Prostate gland (tissue), 2 donors: ENCODE measurements around the gene MYO18B.

Experiments used
- POLR2A ChIP-seq: fragments of 450-650 bp; IDR thresholded peaks from one replicate; pipeline ENCODE4 v1.6.1; 2016; ENCODE audit warnings: antibody characterized with exemption, mild to moderate bottlenecking
- TF ChIP-seq, protein P1 (sequence below), 4 experiments: fragments of 200-600 bp in 2 of 4; fragments of 450-650 bp in 2 of 4; sonication (generic) in 2 of 4; IDR thresholded peaks; 1 replicate in 3 of 4; 2 replicates in 1 of 4; pipeline ENCODE4 v1.5.1; 2016 to 2019; ENCODE audit warnings: antibody characterized with exemption in 4 of 4, mild to moderate bottlenecking in 2 of 4, moderate library complexity in 2 of 4

DNA sequence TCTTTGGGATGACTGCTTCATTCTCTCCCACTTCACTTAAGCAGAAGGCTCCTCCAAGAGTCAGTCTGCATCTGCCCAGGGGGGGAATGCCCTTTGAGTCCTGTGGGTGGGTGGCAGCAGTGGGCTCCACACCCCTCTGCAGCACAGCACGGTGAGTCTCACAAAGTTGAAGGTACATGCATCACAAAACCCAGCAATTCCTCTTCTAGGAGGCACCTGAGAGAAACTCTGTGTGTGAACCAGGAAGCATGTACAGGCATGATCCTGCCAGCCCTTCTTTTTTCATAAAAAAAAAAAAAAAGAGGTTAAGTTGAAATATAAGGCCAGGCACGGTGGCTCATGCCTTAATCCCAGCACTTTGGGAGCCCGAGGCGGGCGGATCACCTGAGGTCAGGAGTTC, 87.2 kb downstream of the MYO18B start:
- TF ChIP-seq, protein P1, sequence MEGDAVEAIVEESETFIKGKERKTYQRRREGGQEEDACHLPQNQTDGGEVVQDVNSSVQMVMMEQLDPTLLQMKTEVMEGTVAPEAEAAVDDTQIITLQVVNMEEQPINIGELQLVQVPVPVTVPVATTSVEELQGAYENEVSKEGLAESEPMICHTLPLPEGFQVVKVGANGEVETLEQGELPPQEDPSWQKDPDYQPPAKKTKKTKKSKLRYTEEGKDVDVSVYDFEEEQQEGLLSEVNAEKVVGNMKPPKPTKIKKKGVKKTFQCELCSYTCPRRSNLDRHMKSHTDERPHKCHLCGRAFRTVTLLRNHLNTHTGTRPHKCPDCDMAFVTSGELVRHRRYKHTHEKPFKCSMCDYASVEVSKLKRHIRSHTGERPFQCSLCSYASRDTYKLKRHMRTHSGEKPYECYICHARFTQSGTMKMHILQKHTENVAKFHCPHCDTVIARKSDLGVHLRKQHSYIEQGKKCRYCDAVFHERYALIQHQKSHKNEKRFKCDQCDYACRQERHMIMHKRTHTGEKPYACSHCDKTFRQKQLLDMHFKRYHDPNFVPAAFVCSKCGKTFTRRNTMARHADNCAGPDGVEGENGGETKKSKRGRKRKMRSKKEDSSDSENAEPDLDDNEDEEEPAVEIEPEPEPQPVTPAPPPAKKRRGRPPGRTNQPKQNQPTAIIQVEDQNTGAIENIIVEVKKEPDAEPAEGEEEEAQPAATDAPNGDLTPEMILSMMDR (IDR thresholded peaks at IDR 0.05) = no peak
- TF ChIP-seq POLR2A = no peak
